Anterior cingulate cortex (tissue), 58 donors: ENCODE results near the gene USP46.
A peak's percentile ranks its signal among the peaks of the same experiment; 100 is the strongest.

Experiments used
- DNase-seq, 58 donors: peaks; one replicate each; lab custom pipeline; 2025; lab: John Stamatoyannopoulos, UW

The USP46 gene

GRCh38 chr4:52657618-52658501, 1.2 kb downstream of the USP46 start:
- peak in 34 of 58 donors; percentile 4 to 75 (median 25) for DNase-seq

DNA sequence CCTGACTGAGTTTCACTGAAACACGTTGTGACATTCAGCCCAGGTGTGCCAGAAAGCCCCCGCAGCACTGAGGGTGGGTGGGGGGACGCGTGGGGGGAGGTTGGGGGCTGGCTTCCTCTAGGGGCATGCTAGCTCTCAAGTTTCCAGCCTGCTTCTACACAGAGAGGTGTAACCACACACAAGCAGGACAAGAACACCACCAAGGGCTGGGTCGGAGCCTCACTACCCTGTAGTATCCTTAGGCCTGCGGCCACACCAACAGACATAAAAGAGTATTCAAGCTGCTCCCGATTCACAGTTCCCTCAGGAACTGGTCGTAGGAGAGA, 1.8 kb downstream of the USP46 start:
- peak in 2 of 58 donors; percentile 6 to 32 for DNase-seq

DNA sequence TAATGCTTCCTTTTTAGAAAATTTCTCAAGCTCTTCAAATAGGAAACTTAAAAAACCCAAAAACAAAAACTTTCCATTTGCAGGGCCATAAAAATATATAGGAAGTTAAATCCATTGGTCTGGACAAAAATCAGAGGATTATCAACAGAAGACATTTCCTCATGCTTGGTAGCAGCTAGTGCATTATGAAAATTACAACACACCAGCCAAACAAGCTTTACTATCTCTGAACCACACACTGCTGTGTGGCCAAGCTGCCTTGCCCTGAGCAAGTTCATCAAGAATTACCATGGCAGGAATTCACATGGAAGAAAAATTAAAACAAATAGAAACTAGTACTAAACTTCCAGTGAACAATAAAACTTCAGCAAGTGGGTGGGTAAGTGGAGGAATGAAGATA, 3.6 kb downstream of the USP46 start:
- DNase-seq = no peak

GRCh38 chr4:52651996-52652672, 7.0 kb downstream of the USP46 start:
- no peak for DNase-seq

GRCh38 chr4:52648836-52649235, 10.3 kb downstream of the USP46 start:
- DNase-seq = no peak

GRCh38 chr4:52646741-52647140, 12.4 kb downstream of the USP46 start:
- peak in 1 of 58 donors; percentile 9 for DNase-seq

- DNase-seq = no peak
These were observed 13.0 kb downstream of the USP46 start for GRCh38 chr4:52646096-52646495.

DNA sequence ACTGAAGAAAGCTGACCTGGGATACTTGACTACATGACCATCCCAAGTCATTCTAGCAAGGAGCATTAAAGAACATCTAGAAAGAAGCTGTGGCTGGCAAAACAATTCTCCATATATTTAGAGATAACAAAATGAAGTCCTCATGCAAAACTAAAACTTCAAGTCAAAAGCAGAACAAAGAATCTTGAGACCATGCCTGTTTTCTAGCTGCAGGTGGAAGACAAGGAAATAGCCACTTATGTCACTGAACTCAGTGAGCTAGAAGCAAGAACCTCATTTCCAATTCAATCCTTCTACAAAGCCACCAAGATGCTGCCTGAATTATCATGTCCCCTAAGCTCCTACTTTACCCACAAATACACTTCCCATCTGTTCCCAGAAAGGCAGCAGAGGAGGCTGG, 13.8 kb downstream of the USP46 start:
- DNase-seq = no peak

DNA sequence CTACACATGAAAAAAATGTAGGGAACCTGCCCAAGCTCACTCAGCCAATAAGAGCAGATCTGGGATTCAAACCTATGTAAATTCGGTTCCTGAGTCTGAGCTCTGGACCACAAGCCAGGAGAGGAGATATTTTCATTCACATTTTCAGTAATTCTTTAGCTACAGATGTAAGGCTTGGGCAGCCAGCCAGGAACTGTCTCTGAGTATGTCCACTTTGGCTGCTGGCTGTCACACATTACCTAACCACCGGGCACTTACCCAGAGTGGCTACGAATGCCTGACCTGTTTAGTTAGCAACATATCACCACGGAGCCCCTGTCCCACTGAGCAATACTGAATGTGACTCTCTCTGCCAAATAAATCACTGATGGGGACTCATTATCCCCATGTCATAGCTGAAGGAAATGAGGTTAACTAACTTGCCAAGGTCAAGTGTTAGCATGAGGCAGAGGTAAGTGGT, 15.3 kb downstream of the USP46 start:
- DNase-seq = peak in 21 of 58 donors; percentile 3 to 63 (median 20)

DNA sequence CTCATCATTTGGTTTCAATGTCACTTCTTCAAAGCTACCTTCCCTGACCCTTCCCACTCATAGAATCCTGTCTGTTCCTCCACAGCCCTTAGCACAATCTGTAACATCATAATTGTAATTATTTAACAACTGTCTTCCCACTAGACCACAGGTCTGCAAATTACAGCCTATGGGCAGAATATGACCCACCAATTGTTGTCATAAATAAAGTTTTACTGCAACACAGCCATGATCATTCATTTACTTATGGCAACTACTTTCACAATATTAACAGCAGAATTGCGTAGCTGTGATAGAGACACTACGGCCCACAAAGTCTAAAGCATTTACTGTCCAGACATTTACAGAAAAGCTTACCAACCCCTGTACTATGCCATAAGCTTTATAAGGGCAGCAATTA, 15.9 kb downstream of the USP46 start:
- DNase-seq = no peak

DNA sequence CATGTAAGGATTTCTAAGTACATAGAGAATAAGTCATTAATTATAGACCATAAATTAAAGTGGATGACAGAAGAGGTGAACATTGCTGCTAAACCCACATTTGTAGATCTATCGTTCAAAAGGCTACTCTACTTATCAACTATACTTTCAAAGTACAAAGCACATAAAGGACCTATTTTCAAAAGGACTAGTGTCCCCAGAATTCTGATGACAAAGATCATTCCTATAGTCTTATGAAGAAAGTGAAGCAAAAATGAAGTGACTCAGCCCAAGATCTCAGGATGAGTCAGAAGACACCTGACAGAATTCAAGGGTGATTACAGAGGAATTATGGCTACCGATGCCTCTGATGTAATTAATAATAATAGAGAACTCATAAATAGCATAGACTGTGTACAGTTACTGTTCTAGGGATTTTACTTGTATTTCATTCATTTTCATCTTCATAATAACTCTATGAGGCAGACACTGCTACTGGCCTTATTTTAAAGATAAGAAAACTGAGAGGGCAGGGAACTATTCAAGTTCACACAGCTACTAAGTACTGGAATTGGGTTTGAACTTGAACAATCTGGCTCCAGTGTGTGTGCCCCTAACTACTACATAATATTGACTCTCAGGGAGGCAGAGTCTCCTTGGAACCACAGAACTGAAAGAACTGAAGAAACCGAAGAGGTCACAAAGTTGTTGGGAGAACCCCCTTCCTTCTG, 17.1 kb downstream of the USP46 start:
- DNase-seq = no peak

DNA sequence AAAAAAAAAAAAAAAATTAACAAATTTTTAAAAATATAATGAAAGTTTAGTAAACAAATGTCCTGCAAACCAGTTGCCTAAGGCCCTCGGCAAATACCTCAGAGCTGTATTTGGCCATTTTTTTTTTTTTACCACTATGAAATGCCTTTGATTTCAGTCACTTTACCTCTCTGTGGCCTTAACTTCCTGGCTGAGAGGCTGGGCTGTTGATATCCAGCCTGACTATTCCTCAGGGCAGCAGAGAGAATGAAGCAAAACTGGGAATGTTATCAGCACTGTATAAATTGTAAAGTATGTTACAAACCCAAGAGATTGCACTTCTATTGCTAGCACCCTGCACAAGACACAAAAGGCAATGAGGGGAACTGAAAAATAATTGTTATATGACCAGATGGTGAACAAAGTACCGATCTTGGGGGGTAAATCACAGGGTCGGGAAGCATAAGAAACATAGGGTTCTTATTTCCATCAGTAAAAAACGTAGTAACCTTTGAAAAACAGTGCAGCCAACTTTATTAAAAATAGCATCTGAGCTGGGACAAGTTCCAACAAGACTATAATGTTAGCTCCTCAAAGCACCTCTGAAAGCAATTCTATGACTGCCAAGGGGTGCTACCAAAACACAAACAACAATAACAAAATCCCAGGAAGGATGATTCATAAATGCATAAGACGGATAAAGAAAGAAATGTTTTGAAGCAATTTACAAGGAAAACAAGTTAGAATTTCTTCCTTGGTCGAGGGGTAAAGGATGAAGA, 18.1 kb downstream of the USP46 start:
- no peak for DNase-seq

- no peak for DNase-seq
These were observed 20.4 kb downstream of the USP46 start for GRCh38 chr4:52638717-52639116.

GRCh38 chr4:52637116-52637515, 22.0 kb downstream of the USP46 start:
- peak in 1 of 58 donors; percentile 8 for DNase-seq

- DNase-seq = no peak
These were observed 23.5 kb downstream of the USP46 start for GRCh38 chr4:52635560-52635959.

GRCh38 chr4:52635130-52635529, 24.0 kb downstream of the USP46 start:
- no peak for DNase-seq

GRCh38 chr4:52633846-52634245, 25.3 kb downstream of the USP46 start:
- no peak for DNase-seq

DNA sequence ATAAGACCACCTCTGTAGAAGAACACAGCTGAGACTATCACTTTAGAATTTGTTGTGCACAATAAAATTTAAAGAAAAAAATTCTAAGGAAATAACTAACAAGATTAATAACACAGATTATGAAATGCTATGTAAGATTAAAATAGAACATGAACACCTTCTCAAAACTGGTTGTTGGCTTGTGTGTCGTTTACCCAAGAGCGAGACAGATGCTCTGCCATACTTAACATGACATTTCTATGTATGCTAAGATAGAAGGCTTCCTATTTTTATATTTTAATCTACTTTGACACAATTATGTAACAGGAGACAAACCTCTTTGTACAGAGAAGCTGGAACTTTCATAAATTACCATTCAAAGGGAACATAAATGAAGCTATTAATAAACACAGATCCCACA, 30.1 kb downstream of the USP46 start:
- DNase-seq = no peak

DNA sequence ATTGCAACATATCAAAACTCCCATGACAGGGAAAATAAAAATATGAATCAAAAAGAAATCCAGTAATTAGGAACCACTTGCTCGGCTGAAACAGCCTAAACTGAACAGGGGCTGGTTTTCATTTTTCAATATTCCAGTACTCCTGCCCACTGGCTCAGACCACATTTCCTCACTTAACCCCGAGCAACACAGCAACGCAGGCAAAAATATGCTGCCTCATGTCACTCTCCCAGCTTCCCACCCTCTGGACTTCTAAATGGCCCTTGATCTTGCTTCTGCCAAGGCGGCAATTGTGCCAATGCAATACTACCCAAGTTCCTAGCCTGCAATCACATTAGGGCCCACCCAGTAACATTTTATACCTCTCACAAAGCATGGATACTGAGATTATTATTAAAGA, 30.6 kb downstream of the USP46 start:
- peak in 1 of 58 donors; percentile 3 for DNase-seq

DNA sequence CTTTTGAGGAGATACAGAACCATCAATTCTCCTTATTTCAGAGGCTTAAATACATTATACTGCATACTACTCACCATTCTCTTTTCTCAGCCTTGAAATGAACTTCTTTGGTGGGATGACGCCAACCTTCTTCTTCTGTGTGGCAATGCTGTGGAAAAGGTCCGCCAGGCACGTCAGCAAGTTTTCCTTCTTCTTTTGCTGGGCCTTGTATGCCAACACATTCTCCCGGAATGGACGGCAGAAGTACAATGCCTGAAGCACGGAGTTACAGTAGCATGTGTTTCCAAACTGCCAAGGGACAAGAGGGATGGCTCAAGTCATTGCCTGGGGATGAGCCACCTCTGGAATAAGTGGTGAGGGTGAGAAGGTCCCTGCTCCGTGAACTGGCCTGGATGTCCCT, 31.2 kb downstream of the USP46 start:
- DNase-seq = peak in 6 of 58 donors; percentile 1 to 17 (median 8)
